GM18526 (cell line): ENCODE measurements around the gene THADA.

Source experiments
- POLR2A ChIP-seq: IDR thresholded peaks from 3 replicates; pipeline ENCODE4 v1.6.1; 2011; ENCODE audit not compliant: insufficient read length; ENCODE audit errors: extremely low read depth

THADA gene

GRCh38 chr2:43388371-43388770 lies 207.5 kb downstream of the THADA start:
- TF ChIP-seq POLR2A: no peak

GRCh38 chr2:43387092-43388062 lies 208.5 kb downstream of the THADA start:
- TF ChIP-seq POLR2A: no peak

DNA sequence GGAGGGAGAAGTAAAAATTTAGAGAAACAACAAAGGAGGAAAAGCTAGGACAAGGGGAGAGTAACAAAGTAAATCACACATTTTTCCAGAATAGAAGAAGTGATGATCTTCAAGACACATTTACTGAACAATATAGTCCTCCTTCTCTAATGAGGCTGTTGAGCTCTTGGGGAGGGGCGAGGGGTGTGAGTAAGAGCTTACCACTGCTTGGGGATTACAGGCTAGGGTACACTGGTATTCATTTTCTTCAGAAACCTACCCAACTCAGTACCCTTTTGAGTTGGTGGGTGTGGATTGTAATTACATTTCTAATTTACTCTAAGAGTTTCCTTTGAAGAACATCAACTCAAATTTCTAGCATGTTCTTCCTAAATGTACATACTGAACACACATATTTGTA lies 211.7 kb downstream of the THADA start:
- TF ChIP-seq POLR2A: no peak

- TF ChIP-seq POLR2A: no peak
Observed at GRCh38 chr2:43383533-43383932, 212.3 kb downstream of the THADA start.

- no peak for TF ChIP-seq POLR2A
Observed at GRCh38 chr2:43379494-43379893, 216.3 kb downstream of the THADA start.

- no peak for TF ChIP-seq POLR2A
Observed at GRCh38 chr2:43377327-43377726, 218.5 kb downstream of the THADA start.

GRCh38 chr2:43376523-43377198 lies 219.2 kb downstream of the THADA start:
- TF ChIP-seq POLR2A: no peak

DNA sequence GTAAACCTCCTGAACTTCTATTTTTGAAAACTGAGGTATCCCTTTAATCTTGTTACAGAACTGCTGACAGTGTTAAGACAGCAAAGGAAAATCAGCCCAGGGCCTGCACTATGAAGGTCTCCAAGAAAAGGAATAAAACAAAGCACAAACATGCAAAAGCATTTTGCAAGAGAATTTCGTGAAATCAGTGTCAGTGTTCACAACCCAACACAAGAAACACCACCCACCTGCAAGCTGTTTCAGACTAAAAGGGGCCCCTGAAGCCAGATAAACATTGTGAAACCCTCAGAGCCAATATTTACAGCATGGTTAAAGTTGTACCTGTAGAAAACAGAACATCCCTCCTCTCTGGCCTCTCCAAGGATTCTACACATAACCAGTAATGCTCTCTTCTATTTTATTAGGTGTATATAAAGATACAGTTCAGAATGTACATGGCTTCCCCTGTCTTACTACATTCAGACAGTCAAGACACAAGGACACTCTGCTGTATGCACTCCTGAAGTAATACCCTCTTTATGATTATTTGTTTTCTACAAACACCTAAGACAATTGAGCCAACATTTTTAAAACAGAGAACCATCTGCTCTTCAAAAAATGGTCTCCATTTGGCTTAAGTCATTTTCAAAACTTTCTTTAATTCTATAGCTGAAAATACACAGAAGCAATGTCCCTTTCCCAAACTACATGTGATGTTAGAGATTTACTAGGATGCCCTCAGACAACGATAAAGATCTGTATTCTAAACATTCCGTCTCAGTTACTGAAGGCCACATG lies 219.9 kb downstream of the THADA start:
- TF ChIP-seq POLR2A: no peak

DNA sequence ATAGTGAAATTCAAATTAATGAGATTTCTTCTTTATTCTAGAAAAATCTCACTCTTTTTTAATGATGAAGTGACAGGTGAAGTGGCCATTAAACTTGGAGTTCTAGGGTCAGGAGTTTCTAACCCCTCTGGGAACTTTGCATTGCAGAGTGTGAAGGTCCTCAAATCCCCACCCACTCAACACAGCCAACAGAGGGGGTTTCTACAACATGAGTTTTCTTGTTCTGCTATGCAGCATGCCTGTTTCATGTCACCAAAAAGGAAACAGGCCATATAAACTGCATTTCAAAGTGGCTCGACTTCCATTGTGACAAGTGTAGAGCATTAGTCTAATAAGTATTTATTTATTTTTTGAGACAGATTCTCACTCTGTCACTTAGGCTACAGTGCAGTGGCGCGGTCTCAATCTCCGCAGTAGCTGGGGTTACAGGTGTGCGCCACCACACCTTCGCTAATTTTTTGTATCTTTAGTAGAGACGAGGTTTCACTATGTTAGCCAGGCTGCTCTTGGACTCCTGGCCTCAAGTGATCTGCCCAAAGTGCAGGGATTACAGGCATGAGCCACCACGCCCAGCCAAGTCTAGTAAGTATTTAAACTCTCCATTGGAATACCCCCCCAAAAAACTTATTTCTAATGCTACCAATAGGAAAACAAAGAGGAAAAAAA lies 223.3 kb downstream of the THADA start:
- TF ChIP-seq POLR2A: no peak

- no peak for TF ChIP-seq POLR2A
Observed at GRCh38 chr2:43370705-43371104, 225.1 kb downstream of the THADA start.

GRCh38 chr2:43370146-43370545 lies 225.7 kb downstream of the THADA start:
- TF ChIP-seq POLR2A: no peak

DNA sequence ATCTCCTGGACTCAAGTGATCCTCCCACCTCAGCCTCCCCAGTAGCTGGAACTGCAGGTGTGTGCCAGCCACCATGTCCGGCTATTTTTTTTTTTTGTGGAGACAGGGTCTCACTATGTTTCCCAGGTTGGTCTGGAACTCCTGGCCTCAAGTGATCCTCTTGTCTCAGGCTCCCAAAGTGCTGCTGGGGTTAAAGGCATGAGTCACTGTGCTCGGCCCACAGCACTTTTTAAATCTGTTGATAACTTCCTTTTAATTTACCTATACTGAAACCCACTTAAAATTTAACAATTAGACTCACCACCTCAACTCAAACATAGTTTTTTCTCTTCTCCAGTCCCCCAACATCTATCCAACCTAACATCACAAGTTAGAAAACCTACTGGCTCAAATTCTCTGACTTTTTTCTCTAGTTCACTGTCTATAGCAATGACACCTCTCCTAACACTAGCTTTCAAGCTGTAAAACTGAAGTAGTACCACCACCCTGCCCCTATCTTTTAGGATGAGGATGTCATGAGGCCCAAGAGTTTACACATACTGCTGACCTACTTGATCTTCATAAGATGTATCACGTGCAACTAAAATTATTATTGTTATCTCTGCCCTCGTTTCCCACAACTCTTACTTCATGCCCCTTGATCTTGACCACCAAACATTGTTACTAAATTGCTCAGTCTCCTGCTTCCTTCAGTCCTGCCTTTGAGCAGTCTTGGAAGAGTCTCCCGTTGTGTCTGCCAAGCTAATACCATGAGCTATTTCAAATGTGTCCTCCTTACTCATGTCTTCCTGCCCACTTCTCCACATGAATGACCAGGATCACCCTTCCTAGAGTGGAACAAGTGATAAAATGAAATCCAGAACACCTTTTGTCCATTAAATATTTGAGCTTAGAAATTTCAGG lies 227.1 kb downstream of the THADA start:
- TF ChIP-seq POLR2A: no peak

DNA sequence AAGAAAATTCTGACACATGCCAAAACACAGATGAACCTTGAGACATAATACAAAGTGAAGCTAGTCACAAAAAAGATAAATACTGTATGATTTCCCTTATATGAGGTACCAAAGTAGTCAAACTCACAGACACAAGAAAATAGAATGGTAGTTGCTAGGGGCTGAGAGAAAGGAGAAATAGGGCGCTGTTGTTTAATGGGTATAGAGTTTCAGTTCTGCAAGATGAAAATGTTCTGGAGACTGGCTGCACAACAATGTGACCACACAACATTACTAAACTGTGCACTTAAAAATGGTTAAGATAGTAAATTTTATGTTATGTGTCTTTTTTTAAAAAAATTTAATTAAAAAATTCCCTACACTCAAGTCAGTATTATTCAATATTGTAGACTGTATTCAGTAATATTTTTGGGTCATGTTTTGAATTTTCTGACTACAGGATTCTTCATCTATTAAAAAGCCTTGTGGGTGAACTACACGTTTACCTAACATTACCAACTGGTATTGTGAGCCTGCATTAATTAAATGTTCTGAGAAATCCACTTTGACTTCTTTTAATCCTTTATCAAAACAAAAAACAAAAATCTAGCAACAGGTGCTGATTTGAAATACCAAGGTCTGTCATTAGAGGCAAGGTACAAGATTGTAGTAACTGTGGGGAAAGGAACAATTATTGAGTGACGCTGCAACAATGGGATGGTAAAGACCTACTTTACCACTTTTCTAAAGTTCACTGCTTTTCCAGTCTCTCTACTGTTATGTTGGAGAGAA lies 228.6 kb downstream of the THADA start:
- no peak for TF ChIP-seq POLR2A
